NCI-H2081 (cell line): ENCODE results near the gene PAX8.
"Not testable (repeated sequence)": the region's sequence is repeated elsewhere in the genome, so short reads cannot be mapped to it uniquely, and the experiment has no call there.

Experiments used
- DNase-seq, 2 experiments: peaks; one replicate each; lab custom pipeline; 2025; lab: John Stamatoyannopoulos, UW

The PAX8 gene

DNA sequence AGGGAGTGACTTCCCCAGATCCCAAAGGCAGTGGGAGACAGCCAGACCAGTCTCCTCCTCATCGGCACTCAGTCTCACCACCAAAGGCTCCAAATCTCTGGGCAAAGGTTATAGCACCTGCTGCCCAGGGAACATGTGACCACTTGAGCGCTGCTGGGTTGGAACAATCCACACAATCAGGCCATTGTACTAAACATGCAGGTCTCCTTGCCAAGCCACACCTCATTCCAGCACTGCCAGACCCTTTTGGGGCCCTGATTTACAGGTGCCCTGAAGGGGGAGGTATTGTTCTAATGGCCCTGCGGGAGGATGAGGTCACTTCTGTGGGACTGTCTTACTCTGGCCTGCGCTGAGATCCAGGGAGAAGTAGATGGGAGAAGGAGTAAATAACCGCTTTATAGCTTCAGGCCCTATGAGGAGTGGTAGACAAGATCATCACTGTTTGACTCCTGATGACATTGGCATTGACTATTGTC, 10.0 kb upstream of the PAX8 start:
- not testable (repeated sequence) for DNase-seq

DNA sequence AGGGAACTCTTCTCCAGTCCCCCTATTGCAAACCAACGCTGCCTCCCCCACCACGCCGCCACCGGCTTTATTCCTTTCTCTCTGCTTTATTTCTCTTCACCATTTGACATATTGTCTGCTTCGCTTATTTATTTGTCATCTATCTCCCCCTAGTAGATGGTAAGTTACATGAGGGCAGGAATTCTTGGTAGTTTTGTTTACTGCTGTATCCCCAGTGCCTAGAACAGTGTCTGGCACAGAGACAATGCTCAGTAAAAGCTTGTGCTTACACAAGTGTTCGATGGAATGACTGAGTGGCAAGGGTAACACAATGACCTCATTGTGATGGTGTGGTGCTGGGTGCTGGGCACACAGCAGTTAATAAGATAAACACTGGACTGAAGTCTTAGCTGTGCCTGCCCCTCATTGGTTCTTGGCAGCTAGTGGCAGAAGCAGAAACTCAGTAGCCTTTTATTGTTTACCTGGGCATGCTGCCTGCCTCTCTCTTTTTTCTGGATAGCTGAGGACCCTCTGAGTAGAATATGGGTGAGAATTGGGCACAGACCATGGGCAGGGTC, 9.5 kb upstream of the PAX8 start:
- not testable (repeated sequence) for DNase-seq

DNA sequence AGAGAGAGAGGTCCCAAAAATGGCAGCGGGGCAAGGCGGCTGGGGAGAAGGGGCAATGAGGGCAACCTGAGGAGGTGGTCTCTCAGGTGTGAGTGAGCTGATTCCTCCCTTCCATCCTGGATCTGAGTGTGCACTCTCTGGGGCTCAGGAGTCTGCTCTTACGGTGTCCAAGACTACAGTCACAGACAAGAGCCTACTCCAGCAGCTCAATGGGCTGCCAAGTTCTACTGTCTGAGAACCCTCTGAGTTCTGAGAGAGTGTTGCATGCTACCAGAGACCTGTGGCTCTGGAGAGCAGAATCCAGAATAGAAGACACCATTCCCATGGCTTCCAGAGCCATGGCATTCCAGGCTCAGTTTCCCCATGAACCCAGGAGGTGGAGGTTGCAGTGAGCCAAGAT, 7.1 kb upstream of the PAX8 start:
- no peak for DNase-seq

DNA sequence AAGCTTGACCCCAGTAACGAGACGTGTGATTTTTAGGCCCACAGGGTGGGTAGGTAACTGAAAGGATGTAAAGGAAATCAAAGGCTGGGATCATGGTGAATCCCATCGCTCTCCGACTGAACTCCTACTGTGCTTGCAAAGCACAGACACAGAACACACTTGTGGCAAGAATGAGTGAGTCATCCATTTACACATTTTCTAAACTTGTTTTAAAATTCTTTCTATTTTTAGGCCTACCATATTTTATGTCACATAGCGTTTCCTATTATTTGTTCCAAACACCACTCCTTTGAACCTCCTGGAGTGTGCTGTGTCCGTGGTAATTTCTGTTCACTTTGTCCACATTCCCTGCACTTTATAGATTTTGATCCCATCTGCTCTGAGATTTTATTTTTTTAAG, 6.3 kb upstream of the PAX8 start:
- not testable (repeated sequence) for DNase-seq

DNA sequence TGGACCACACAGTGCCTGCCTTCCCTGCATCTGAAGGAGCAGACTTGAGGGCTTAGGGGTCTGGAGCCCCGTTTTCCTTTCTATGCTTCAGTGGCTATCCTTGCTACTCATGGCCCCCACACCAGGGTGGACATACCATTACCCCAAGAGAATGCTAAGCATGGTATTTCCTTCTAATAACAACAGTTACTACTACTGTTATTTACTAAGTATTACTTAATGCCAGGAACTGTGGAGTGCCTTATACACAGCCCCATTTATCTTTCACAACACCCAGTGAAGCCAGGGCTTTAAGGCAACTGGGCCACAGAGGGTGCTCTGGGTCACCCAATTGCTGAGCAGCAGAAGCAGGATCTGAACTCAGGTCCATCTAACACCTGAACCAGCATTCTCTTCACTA, 5.8 kb upstream of the PAX8 start:
- no peak for DNase-seq

DNA sequence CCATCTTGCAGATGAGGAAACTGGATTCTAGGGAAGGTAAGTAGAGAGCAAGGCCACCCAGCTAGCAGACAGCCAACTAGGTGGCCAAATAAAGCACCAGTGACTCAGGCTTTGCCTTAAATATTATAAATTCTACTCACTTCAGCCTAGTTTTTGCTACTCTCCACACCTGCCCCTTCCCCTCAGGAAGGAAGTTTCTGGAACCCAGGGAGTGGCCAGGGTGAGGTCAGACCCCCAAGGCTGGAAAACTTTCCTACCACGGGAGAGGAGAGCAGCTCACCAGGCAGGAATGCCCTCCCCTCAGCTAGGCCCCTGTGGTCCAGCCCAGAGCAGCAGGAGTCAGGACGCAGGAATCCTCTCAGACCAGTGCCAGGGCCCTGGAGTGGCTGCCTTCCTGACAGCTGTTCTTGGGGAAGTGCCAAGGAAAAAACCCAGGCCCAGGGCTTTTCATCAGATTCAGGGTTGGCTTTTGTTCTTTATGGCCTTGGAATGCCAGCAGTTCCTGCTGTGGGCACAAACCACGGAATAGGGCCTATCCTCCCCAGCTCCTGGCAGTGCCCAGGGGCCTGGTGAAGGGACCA, 5.1 kb upstream of the PAX8 start:
- DNase-seq = no peak

DNA sequence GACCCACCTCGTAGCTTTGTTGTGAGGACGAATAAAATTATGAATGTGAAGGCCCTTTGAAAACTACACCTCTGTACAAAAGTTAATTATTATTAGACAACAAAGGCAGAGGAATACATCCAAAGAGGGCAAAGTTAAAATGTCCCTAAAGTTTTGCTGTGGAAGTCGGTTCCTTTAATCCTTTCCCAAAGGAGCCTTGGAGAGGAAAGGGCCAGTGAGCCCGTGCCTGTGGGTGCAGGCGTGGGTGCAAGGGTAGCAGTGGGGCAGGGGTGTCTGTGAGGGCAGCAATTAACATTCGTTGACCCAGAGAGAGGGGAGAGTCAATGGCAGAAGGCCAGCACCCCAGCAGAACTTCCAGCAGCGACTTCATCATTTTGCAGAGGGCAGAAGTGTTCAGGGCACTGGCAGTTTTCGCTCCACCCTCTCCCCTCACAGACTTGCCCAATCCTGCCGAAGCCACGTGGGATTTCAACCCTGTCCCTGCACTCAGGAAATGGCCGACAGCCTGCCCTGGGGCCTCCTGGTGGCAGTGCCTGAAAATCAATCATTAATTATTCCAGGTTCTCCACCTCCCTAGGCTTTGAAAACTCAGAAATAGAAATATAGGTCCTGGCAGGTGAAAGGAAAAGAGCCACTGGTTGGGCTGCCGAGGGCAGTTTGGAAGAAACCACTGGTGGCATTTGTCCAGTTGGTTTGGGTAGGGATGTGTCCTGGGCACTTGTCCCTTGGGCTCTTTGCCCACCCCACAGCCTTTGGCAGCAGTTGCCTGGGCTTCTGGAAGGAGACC, 4.2 kb upstream of the PAX8 start:
- no peak for DNase-seq

DNA sequence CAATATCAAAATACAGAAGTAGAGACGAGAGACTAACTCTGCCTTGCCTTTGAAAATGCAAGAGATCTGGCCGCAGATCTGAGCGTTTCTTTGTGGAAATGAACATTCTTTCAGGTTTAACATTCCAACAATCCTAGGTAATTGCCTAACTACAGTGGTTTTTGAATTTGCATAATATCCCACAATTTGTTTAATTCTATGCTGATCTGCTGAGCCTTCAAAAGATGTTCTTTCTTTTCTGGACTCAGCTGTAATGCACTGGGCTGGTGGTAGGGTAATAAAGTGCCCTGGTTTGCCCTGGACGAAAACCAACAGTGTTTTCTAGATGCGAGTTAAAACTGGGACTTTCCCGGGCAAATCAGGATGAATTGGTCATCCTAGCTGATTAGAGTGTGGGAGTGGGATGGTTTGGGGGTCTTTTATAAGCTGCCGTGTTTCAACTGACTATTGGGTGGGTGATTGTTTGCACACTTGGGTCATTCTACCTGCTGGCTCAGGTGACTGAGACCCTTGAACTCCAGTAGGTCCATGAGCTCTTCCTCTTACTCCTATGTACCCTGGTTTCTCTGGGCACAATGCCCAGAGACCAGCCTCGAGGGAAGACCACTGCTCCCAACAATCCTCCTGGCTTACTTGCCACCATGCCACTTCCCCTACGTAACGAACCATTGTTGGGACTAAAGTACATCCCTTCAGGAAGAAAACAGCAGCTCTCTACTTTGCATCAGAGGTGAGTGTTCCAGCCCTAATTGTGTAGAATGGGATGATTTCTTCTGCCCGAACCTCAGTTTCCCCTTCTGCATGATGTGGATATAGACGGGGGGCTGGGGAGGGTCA, 3.4 kb upstream of the PAX8 start:
- DNase-seq = no peak

DNA sequence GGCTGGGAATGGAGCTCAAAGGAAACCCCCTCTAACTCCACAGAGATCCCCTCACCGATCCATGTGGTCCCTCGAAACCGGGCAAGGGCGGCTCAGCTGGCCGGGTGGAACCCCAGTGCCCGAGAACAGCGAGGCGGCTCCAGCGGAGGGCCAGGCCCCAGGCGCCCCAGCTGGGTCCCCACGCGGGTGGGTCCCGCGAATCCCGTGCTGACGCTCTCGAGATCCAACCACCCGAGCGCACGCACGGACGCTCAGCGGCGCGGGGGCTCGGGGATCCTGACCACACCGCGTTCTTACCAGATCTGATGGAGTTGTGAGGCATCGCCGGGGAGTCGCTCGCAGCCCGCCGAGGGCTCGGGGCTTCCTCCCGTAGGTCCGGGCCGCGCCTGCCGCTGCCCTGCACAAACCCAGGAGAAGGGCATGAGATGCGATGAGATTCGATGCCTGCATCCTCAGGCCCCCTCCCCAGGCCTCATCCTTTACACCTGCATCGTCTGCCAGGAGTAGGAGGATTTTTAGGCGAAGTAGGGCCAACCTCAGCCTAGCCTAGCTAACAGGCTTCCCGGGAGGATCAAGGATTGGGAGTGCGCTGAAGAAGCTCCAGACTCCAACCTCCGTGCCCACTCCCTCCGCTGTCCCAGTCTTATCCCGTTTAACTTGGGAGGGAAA, 514 bp downstream of the PAX8 start:
- no peak for DNase-seq

DNA sequence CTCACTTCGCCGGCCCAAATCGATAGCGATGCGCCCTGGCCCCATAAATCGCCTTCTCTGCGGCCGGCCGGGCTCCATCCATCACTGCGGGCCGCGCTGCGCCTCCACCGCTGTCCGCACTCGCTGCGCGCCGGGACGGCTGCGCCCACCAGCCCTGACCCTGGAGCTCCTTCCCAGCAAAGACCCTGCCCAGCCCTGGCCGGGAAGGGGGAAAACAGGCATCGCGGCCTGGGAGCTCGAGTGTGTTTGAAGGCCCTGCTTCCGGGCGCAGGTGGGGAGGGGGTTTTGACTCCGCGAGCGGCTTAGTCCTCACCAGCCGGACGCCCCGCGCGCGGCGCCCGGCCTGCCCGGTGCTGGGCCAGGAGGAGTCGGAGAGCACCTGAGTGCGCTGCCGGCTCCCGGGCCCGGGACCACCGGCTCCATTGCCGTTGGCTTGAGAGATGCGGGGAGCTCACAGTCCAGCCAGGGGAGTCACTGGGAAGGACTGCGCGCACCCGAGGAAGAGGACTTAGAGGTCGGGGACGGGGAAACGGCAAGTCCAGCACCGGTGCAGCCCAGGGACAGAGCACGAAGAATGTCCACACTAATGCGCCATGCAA, 1.1 kb downstream of the PAX8 start:
- no peak for DNase-seq

DNA sequence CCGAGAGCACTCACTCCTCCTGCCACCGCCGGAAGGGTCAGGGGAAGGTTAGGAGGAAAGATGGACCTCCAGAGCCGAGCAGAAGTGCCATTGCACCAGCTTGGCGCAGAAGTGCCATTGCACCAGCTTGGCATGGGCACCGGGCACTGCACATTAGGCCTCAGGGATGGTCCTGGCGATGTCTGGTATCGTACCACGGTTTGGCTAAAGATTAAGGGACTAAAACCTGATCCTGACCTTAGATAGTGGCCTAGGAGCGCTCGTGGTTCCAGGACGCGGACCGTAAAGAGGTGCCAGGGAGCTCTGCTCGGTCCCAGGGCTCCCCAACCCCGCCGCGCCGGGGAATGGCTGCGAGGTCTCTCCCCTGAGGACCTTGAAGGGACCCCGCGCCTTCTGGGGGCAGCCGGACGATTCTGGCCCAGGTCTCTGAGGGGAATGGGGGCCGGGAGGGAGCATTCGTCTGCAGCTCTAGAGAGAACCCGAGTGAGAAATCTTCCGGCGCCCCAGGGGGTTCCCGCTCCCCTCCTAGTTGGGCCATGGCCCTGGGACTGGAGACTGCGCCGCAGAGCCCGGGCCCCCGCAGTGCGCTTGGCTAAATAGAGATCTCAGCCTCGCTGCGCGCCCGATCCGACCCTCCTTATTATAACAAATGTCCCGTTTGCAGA, 1.8 kb downstream of the PAX8 start:
- no peak for DNase-seq

DNA sequence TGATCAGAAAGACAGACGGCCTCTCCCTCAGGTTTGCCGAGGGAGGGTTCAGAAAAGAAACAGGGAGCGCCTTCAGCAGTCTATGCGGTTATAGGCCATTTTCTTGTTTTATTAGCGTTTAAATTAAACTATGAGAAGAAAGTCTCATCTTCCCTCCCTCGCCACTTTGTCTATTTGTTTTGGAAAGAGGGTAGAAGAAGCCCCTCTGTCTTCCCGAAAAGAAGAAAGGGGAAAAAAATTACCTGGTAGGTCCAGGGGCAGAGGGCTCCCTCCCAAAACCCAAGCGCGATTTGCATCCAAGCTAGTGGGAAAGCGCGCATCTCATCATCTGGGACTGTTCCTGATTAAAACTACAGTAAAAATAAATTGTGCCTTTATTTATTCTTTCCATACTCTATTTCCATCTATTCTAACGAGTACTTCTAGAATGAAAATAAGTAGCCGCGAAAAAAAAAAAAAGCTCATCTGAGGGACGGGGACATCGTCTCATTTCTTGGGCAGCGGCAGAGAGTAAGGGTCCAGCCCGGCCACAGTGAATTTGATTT, 2.4 kb downstream of the PAX8 start:
- DNase-seq = no peak

DNA sequence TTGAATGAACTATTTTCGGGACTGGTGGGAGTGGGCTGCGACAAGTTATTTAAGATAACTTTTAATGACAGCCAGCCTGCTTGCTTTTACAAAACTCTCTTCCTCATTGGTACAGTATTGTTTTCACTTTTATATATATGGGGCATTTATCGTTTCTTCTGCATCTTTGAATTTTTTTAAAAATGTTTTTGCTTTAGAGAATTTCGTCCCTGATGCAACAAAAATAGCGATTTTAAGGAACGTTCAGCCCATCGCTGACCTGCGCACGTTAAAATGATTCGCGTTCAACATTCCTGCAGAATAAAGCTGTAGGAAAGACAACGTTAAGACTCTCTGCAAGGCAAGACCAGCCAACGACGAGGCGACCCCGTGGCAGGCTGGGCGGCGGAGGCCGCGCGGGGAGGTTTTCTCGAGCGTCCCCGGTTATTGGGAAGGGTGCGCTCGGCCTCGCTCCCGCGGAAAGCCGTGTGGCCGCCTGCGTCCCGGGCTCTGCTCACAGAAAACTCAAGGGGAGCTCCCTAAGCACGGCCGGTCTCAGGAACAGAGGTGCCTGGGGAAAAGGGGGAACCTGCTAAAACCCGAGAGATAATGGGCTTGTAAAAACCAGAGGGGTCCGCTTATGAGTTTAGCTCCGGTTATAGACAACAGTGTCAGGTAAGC, 3.0 kb downstream of the PAX8 start:
- no peak for DNase-seq

DNA sequence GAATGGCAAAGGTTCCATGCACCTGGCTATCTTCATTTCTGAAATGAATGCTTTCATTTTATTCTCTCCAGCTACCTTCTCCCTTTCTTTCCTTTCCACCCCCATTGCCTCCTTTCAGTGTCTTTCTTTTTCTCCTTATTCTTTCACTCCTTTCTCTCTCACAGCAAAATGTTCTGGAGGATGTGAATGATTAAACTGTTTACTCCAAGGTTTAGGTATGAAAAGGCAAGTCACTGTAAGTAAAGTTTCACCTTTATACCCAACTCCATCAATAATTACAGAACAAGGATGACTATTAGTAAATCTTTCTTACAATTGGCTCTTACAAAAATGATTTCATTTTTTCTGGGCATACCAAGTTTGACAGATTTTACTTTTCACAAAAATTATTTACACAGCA, 4.3 kb downstream of the PAX8 start:
- DNase-seq = no peak

DNA sequence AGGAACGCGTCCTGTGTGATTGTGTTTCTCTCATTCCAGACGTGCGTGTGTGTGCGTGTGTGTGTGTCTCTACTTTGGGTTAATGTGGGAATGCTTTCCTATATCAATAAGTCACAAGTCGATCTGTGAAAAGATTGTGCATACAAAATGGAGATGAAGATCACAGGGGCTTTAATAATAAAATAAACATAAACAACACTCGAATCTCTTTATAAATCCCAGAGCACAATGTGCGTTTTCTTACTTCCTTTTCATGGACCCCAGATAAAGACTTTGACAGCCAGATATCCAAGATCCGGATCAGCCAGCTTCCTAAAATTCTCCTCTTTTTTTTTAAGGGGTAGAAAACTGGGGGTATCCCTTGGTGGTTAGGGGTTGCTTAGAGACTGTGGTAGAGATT, 4.7 kb downstream of the PAX8 start:
- DNase-seq = no peak

DNA sequence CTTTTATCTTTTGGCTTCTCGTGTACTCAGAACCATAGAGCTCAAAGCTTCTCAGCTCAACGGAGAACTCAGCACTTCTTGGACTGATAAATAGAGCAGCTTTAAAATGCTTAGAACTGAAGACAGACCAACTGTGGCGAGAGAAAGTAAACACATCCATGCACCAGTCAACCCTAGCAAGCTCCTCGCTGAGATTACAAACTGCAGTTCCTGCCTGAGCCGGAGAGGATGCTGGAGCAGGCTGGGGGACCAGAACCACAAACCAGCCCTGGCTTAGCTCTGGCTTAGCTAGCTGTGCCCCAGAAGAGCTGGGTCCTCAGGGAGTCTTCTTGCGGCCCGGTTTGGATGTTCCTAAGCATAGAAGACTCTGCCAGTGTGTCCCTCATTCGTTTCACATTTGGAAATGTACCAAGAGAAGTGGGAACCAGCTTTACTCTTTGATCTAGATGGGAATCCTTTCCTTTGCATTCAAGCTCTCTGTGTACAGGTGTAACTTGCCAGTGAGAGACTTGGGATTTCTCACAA, 5.6 kb downstream of the PAX8 start:
- DNase-seq = no peak

DNA sequence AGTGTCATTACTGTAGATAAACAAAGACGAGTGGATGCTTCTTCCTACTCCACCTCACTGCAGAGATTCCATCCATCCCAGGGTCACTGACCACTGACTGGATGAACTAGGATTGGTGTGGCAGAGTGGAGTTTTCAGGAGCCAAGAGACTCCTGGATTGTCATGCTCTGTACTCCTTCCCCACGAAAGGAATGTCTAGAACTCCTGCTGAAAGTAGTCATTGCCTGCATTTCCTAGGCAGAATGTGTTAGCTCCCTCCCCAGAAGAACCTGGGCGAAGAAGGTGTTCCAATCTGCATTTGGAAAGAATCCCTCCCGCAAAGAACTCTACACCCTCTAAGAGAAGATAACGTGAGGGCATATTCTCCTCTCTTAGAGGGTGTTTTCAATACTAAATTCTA, 6.2 kb downstream of the PAX8 start:
- no peak for DNase-seq

DNA sequence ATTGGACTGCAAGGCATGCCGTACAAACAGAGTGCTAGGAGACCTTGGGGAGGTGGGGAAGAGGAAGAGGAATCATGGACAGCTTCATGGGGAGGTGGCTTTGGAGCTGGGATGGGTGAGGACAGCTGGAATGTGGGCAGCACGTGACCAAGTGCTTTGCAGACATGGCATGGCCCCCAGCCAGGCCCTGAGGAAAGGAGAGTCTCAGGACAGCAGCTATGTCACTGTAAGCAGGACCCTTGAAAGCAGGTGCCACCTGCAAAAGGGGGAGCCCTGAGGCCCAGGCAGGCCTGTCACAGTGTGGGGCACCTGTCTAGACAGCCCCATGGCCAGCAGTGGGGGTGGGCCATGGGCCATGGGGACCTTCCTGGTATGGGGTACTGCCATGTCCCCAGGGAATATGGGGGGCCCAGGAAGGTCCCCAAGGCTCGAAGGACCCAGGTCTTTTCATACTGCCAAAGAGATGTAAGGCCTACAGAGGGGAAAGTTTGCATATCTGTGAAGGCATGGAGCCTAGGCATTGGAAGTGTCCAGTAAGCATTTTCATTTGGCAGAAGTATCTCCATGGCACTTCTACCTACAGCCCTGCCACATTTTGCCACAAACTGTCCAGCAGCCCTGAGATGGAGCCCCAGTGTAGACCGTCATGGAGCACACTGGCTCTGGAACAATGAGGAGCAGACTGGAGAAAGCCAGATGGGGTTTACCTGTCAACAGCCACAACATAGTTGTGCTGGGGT, 9.9 kb downstream of the PAX8 start:
- DNase-seq = no peak

DNA sequence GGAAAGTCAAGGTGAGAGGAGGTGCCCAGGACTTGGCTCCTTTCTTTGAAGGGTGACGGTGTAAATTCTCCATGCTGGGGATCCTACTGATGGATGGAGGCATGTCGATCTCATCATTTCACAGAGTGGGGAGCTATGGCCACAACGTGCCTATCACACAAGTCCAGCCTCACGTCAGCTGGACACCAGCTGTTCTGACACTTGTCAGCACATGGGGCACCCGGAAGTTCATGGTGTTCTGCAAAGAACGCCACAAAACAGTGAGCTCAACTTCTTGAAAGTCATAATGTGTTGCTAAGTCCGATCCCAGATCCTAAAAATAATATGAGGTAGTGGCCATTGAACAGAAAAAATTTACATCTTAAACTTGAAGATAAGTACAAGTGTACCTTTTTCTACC, 12.3 kb downstream of the PAX8 start:
- DNase-seq = no peak
